ENCODE results near the gene MAN2B2. TPM values are rescaled to one million over a fixed set of nuclear protein-coding genes. Genes with fewer than 3 reads are reported as not detected.
"Not testable (repeated sequence)": the region's sequence is repeated elsewhere in the genome, so short reads cannot be mapped to it uniquely, and the experiment has no call there.

The MAN2B2 gene
- total and polyA plus RNA-seq, 9 donors, result 19.1 to 49.2 (median 40.0) TPM

DNA sequence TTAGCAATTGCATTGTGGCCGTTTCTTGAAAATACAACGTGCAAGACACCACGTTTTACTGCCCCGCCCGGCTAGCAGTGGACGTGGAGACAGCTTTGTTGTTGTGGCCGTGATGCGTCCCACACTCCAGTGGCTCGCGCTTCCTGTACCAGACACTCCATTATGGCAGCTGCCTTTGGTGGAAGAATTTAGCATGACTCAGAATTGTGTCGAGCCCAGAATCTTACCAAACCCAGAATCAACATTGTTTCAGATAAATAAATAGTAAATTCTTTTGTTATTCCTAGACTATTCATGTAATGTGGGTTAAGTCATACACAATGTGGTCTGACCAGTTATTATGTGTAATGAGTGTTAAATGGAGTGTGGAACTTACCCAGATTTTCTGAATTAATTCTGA lies 93.4 kb downstream of the MAN2B2 start:
- Histone ChIP-seq H3K36me3 (no peaks in the 10 kb centered on the region), H3K4me3 (no peak overlapping the region), H3K4me1 (ENCODE audit: insufficient read depth) (peaks cover 7% of the 10 kb centered on the region), H3K27me3 (no peaks in the 10 kb centered on the region), H3K27ac (no peak overlapping the region), H3K9me3 (no peaks in the 10 kb centered on the region)
- TF ChIP-seq POLR2A (IDR thresholded peaks at IDR 0.05) (no peak), CTCF (IDR thresholded peaks at IDR 0.05) (no peak), EP300 (IDR thresholded peaks at IDR 0.05) (no peak)
- 84 to 91% (median 84%) methylated on average over 11 of the region's 11 CpGs for WGBS, 3 donors
- intact Hi-C loops (cut with DNase I), result no loop called here
- DNase-seq, result no peak

- no peak for TF ChIP-seq EP300 (IDR thresholded peaks at IDR 0.05)
- TF ChIP-seq CTCF (IDR thresholded peaks at IDR 0.05), result no peak
- TF ChIP-seq POLR2A (IDR thresholded peaks at IDR 0.05), result no peak
- H3K27me3 ChIP-seq, result no peaks in the 10 kb centered on the region
- H3K36me3 ChIP-seq, result no peaks in the 10 kb centered on the region
- no peak for DNase-seq
- intact Hi-C loops (cut with DNase I), result no loop called here
- H3K9me3 ChIP-seq, result no peaks in the 10 kb centered on the region
- 83 to 93% (median 90%) methylated on average over 1 of the region's 1 CpG for WGBS, 3 donors
- no peak overlapping the region for H3K4me3 ChIP-seq
- no peak overlapping the region for H3K27ac ChIP-seq
- peaks cover 16% of the 10 kb centered on the region for H3K4me1 ChIP-seq (ENCODE audit: insufficient read depth)
Measured at GRCh38 chr4:6671648-6672047, 96.7 kb downstream of the MAN2B2 start.

DNA sequence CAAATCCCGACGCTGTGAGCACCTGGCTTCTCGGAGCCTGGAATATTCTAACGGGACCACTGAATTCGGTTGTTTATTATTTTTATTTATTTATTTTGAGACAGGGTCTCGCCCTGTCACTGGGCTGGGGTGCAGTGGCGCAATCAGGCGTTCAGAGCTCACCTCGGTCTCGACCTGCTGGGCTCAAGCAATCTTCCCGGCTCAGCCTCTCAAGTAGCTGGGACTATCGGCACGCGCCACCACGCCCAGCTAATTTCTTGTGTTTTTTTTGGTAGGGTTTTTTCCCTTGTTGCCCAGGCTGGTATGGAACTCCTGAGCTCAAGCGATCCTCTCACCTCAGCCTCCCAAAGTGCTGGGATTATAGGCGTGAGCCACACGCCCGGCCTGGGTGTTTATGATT lies 97.1 kb downstream of the MAN2B2 start:
- H3K9me3 ChIP-seq, result no peaks in the 10 kb centered on the region
- peaks cover 19% of the 10 kb centered on the region for H3K4me1 ChIP-seq (ENCODE audit: insufficient read depth)
- TF ChIP-seq POLR2A (IDR thresholded peaks at IDR 0.05) (no peak), CTCF (IDR thresholded peaks at IDR 0.05) (no peak), EP300 (IDR thresholded peaks at IDR 0.05) (no peak)
- no peak for DNase-seq
- H3K27ac ChIP-seq, result no peak overlapping the region
- H3K36me3 ChIP-seq, result no peaks in the 10 kb centered on the region
- WGBS, 3 donors, result 96 to 97% (median 97%) methylated on average over 19 of the region's 19 CpGs
- H3K27me3 ChIP-seq, result no peaks in the 10 kb centered on the region
- no peak overlapping the region for H3K4me3 ChIP-seq
- intact Hi-C loops (cut with DNase I), result no loop called here

GRCh38 chr4:6672541-6673190 lies 97.7 kb downstream of the MAN2B2 start:
- H3K9me3 ChIP-seq, H3K4me3 ChIP-seq: not testable (repeated sequence)
- 94 to 97% (median 95%) methylated on average over 33 to 34 of the region's 34 CpGs for WGBS, 3 donors

More at GRCh38 chr4:6672541-6673190, 97.7 kb downstream of the MAN2B2 start:
- H3K36me3 ChIP-seq; H3K27ac ChIP-seq; intact Hi-C loops (cut with DNase I); H3K27me3 ChIP-seq: not testable (repeated sequence)
- peaks cover 19% of the 10 kb centered on the region for H3K4me1 ChIP-seq (ENCODE audit: insufficient read depth)
- peak in 2 of 5 donors; percentile 45 to 46 for DNase-seq

Other genes with a start within 250 kb of the MAN2B2 start
- 1 to 10 TPM in 2 of 7 donors, under 1 TPM in 5; 0.12 to 4.5 (median 0.77) TPM for gene PPP2R2C, start 102.6 kb upstream of the MAN2B2 start, total RNA-seq
- 1 to 10 TPM in 1 of 2 donors, under 1 TPM in 1; 0.21 to 3.0 TPM for gene PPP2R2C, start 102.6 kb upstream of the MAN2B2 start, polyA plus RNA-seq
- 100 to 1,000 TPM; 154 to 367 (median 300) TPM for gene MRFAP1, start 65.5 kb downstream of the MAN2B2 start, total RNA-seq
- gene MRFAP1, start 65.5 kb downstream of the MAN2B2 start, polyA plus RNA-seq, result 100 to 1,000 TPM; 340 to 351 TPM
- gene S100P, start 118.7 kb downstream of the MAN2B2 start, total RNA-seq, result 1 to 10 TPM in 1 of 7 donors, under 1 TPM in 4, not detected in 2; 0.37 to 2.1 (median 0.81) TPM
- gene S100P, start 118.7 kb downstream of the MAN2B2 start, polyA plus RNA-seq, result under 1 TPM in 1 of 2 donors, not detected in 1; 0.97 TPM
- 10 to 100 TPM; 59.3 to 73.6 (median 65.3) TPM for gene MRFAP1L1, start 134.7 kb downstream of the MAN2B2 start, total RNA-seq
- gene MRFAP1L1, start 134.7 kb downstream of the MAN2B2 start, polyA plus RNA-seq, result 10 to 100 TPM; 65.1 to 80.6 TPM
- 10 to 100 TPM; 15.4 to 26.9 (median 18.9) TPM for gene BLOC1S4, start 141.0 kb downstream of the MAN2B2 start, total RNA-seq
- gene BLOC1S4, start 141.0 kb downstream of the MAN2B2 start, polyA plus RNA-seq, result 10 to 100 TPM in 1 of 2 donors, 1 to 10 TPM in 1; 8.8 to 15.4 TPM
- gene KIAA0232, start 207.5 kb downstream of the MAN2B2 start, total RNA-seq, result 10 to 100 TPM; 30.4 to 41.4 (median 39.1) TPM
- gene KIAA0232, start 207.5 kb downstream of the MAN2B2 start, polyA plus RNA-seq, result 10 to 100 TPM in 1 of 2 donors, 1 to 10 TPM in 1; 8.7 to 16.0 TPM